DMS 273 (cell line): ENCODE data around the gene RGS11.
A peak's percentile ranks its signal among the peaks of the same experiment; 100 is the strongest.
"Not testable (repeated sequence)": the region's sequence is repeated elsewhere in the genome, so short reads cannot be mapped to it uniquely, and the experiment has no call there.

Source experiments
- DNase-seq: peaks from one replicate; lab custom pipeline; 2025; ENCODE audit not compliant: unreplicated experiment; lab: John Stamatoyannopoulos, UW

RGS11 gene

DNA sequence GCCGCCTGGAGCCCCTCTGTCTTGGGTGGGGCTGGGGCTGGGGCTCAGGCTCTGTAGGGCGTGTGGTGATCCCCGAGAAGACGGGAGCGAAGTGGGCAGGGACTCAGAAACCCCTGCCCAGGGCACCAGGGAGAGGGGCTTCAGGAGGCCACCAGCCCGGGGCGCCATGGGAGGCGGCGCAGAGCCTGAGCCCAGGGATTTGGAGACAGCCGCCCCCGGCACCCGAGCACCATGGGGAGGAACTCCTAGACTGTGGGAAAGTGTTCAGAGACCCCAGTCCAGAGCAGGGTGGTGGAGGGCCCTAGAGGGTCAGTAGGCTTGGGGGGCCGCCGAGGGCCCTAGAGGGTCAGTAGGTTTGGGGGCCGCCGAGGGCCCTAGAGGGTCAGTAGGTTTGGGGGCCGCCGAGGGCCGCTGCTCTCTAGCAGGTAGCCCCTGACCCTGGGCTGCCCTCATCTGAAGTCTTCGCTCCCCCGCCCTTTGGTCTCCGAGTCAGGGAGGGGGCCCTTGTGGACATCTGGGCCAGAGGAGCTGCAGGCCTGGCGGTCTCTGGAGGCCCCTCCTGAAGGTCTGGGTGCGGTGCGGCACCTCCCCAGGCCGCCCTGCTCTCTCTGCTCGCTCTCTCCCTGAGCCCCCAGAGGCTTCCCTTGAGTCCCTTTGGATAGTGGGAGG lies 5.4 kb upstream of the RGS11 start:
- DNase-seq: no peak

DNA sequence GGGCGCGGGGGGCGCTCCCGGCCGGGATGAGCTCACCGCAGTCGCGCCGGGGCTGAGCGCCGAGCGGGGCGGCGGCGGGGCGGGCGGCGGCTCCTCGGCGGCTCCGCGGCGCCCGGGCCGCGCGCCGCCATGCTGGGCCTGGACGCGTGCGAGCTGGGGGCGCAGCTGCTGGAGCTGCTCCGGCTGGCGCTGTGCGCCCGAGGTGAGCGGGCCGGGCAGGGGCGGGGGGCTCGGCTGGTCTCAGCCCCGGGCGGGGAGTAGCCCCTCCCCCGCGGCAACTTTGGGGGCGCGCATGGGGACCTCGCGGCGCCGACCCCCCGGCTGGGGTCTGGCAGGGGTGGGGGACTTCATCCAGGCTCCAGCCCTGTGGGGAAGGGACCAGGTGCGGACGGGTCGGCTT lies 4.8 kb upstream of the RGS11 start, which contains the start of gene ARHGDIG:
ARHGDIG (plus strand) TSS at position 40 of the 400 bp plus-strand sequence; CDS start at position 130, 90 bp downstream.
- DNase-seq: peak; percentile 67

DNA sequence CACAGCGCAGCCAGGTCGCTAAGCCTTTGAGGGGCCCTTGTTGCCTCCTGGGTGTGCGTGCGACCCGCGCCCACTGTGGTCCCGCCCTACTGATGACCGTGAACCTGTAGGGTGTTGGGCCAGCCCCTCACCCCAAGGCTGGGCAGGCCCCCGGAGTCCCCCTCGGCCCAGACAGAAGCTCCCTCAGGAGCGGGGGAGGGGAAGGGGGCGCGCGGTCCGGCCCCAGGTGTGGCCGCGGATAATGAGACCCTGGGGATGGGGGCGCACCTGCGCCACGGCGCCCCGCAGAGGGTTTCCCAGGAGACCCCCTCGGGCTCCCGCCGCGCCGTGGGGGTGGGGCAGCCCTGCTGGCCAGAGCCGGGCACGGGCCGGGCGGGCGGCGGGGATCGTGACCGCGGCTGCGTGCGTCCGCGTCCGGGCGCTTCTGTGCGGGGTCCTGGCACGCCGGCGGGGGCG lies 4.3 kb upstream of the RGS11 start:
- DNase-seq: no peak

DNA sequence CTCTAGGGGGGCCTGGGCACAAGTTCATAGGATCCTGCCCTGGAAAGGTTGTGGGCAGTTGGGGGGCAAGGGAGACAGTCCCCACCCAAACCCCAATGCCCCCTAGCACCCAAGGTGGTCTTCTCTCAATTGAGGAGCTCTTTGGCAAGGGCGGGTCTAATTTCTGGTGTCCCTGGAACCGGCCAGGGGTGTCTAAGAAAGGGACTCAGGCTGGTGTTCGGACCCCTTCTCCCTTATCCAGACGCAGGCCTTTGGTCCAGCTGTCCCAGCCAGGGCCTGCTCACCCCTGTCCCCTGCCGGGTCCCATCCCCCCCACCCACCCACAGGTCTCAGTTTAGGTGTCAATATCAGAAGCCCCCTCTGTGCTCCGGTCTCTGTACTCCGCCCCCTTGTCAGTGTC lies 3.8 kb upstream of the RGS11 start:
- no peak for DNase-seq

DNA sequence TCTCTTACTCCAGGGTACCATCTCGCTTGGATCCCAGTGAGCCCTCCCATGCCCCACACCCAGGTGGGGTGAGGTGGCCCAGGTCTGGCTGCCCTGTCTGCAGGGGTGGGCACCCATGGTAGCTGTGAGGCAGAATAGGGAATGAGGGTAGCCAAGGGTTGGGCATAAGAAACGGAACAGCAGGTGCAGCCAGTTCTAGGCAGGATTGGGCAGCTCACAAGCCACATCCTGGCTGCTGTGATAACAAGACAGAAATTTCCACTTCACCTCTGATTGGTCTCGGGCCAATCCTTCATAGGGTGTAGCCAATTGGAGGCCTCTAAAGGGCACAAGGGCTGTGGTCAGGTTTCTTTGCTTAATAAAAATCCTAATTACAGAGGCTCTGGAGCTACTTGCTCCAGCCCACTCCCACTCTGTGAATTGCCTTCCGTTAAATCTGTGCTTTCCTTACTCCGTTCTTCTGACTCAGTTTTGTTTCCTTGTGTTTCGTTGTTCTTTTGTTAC lies 3.2 kb upstream of the RGS11 start:
- DNase-seq: peak; percentile 93

DNA sequence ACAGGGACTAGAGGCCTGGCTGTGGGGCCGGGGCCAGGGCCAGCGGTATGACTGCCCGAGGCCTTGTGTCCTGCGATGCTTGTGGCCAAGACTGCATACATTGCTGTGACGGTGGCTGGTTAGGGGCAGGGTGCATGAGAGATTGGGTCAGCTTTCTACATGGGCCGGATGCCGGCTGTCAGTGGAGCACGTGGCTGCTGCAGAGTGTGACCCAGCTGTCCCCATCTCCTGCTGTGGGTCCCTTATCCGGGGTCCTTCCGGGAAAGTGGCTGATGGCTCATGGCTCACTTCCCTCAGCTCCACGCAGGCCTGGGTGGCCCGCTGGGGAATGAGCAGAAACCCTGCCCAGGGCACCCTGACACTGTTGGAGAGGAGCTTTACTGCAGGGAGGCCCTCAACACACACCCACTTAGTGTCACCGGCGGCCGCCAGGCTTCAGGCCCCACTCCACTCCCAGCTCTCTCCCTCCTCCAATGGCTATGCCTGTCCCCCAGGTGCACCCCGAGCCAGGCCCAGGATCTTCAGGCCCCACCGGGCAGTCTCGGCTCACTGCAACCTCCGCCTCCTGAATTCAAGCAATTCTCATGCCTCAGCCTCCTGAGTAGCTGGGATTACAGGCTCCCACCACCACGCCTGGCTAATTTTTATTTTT lies 808 bp upstream of the RGS11 start:
- DNase-seq: no peak

DNA sequence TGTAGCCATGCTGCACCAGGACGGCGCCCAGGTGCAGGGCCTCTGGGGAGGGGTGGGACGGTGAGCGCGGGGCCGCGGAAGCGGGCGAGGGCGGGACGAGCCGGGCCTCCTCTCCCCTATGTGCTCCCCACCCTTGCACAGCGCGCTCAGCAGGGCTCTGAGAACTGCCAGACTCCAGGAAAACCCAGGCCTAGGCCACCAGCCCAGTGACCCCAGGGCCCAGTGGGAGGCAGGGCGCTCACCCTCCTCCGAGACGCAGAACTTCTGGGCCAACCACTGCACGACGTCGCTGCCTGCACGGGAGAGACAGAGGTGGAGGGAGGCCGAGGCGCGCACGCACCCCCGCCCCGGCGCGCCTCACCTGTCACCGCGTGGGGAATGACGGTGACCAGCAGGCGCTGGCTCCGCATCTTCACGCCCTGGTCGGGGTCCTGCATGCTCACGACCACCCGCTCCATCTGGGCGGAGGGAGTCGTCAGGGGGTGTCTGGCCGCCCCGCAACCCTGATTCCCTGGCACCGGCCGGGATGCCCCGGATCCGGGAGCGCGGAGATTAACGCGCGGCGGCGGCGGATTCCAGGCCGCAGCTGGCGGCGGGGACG lies 603 bp downstream of the RGS11 start:
- DNase-seq: peak; percentile 56

DNA sequence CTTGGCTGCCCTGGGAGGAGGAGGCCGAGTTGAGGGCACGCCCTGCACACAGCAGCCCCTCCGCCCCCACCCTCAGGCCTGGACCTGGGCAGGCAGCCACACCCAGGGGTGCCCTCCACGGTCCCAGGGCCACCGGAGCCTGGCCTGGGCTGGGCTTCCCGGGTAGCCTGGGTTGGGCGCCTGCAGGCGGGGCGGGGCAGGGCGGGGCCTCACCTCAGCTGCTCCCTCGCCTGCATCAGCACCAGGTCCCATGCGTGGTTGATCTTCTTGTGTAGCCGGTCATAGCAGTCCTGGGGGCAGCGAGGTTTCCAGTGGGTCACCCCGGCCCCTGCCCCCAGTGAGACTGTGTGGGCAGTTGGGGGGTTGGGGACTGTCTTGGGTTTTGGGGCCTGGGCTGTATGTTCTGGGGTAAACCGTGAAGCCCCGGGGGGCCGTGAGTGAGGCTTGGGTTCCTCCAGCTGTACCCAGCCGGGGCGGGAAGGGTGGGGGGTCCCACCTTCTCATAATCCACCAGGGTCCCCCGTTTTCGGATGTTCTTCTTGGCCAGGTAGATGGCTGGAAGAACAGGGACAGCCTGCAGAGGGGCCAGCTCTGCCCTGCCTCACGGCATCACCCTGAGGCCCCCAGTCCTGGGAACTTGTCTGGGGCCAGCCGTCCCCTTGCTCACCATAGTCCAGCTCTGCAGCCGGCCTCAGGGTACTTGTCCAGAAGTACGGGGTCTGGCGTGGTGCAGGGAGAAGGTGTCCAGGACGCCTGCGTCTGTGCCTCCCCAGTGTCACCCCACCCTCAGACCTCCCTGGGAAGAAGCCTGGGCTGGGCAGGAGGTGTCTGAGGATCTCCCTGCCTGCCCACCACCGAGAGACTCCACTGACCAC lies 2.0 kb downstream of the RGS11 start:
- no peak for DNase-seq

DNA sequence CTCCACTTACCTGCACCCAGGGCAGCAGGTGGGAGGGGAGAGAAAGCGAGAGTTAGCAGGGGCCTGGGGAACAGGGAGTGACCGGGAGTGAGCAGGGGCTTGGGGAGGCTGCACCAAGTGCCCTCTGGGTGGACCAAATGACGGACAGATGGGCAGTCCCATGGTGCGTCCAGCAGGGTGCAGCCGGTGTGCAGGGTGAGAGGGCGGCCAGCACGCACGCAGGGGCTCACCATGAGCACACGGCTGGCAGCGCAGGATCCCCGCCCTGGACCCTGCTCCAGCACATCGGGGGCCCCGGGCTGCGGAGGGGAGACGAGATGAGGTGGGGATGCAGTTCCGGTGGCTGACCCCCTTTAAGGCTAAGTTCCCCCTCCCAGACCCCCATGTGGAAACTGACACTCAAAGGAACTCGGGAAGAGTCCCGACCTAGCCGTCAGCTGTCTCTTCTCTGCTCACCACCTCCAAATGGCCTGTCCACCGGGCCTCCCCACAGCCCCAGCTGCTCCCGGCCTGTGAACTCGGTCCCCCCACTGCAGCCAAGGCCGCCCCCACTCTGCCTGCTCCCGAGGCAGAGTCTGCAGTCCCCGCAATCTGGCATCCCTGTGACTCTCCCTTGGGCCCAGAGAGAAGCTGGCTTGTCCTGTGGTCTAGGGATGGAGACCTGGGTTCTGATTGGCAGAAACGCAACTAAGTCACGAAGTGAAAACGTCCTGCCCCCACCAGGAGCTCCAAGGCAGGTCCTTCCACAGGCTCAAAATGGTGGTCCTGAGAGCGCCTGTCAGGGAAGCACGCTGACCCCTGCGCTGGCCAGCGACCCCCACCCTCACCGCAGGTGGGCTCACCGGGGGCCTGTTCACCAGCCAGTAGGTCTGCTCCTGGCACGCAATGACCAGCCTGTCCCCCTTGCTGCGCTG lies 2.9 kb downstream of the RGS11 start:
- no peak for DNase-seq

DNA sequence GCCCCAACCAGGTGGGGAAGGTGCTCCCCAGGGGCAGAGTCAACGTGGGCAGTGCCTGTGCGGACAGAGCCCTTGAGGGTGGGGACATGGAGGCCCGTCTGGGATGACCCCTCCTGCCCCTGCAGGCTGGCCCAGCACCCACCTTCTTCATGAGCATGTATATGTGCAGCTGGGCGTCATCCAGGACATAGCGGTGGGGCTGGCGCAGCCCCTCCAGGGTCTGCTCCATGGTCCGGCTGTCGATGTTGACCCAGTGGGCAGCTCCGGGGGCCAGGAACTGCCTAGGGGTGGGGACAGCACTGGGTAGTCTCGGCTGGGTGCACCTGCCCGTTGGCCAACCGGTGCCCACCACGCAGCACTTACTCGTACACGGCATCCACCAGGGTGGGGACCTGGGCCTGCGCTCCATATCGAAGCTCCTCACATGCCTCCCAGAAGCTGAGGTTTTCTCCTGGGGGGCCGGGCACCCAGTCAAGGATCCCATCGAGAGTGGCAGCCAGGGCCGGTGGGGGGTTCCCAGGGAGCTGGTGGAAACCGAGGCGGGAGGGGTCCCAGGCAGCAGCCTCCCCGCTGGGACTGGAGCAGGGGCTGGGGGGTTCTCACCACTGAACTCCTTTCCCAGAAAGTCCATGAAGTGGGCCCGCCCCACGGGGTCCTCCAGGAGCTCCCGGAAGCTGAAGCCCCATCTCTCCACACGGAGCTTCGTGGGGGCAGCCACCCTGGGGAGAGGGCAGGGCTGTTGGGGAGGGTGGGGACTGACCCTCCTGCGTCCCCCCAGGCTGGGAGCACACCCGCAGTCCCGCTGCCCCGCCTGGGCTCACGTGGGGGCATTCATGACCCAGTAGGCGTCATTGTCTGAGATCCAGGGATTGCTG lies 5.1 kb downstream of the RGS11 start:
- DNase-seq: no peak

DNA sequence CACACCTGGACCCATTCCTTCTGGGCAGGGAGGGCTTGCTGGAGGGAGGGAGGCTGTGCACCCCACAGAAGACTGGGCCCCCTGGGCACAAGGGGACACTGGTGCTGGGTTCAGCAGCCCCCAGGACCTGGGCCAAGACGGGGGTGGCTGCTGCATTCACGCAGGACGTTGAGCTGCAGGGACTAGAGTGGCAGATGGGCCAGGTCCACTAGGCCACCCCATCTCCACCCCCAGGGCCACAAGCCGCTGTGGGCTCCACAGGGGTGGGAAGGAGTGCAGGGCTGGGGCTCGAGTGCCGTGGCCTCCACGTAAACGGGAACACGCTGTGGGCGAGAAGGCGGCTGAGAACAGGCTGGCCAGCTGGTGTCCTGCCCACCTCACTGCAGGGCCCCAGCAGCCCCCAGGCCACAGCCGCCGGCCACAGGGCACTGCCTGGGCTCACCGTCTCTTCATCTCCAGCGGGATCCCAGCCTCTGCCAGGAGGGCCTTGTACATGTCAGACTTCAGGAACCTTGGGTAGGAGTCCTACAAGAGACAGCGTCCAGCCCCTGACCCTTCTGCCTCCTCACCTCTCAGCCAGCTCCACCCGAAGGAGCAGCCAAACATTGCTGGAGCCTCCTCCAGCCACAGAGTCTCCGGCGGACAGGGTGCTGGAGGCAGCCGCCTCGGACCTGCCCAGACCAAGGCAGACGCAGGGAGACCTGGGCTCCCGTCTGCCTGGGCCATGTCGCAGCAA lies 6.5 kb downstream of the RGS11 start:
- DNase-seq: no peak

DNA sequence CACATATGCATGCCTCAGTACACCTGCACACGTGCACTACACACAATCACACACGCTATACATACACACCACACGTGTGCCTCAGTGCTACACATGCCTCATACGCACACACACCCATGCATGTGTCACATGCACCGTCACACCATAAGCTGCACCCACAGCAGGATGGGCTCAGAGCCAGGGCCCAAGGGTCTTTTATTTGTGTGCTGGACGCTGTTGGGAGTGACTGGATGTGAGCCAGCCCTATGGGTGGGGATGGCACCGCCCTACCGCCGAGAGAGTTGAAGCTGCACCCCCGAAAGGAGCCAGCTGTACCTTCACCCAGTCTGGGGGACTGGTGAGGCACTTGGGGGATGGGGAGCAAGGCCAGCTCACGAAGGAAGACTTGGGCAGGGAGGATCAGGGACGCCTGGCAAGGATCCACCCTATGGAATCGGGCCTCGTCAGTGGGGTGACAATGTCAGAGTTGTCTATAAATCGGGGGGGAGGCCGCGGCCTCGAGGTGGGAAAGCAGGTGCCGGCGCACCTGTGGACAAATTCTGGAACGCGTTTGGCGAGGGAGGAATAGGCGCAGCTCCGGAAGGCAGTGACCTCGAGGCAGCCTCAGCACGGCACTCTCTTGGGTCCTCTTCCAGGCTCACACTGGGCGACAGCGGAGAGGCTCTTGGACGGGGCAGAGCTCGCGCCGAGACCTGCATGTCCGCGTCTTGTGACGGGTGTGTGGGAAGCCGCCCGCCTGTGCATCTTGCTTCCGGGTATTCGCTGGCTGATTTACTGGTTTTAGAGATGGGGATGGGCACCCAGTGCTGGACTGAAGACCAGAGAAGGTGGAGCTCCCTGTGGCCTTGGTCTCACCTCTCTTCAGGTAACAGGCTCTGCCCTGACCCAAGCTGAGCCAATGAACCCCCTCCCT lies 7.3 kb downstream of the RGS11 start:
- no peak for DNase-seq

DNA sequence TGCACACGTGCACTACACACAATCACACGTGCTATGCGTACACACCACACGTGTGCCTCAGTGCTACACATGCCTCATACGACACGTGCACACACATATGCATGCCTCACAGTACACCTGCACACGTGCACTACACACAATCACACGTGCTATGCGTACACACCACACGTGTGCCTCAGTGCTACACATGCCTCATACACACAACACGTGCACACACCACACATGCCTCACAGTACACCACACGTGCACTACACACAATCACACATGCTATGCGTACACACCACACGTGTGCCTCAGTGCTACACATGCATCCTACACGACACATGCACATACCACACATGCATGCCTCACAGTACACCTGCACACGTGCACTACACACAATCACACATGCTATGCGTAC lies 8.2 kb downstream of the RGS11 start:
- DNase-seq: not testable (repeated sequence)

DNA sequence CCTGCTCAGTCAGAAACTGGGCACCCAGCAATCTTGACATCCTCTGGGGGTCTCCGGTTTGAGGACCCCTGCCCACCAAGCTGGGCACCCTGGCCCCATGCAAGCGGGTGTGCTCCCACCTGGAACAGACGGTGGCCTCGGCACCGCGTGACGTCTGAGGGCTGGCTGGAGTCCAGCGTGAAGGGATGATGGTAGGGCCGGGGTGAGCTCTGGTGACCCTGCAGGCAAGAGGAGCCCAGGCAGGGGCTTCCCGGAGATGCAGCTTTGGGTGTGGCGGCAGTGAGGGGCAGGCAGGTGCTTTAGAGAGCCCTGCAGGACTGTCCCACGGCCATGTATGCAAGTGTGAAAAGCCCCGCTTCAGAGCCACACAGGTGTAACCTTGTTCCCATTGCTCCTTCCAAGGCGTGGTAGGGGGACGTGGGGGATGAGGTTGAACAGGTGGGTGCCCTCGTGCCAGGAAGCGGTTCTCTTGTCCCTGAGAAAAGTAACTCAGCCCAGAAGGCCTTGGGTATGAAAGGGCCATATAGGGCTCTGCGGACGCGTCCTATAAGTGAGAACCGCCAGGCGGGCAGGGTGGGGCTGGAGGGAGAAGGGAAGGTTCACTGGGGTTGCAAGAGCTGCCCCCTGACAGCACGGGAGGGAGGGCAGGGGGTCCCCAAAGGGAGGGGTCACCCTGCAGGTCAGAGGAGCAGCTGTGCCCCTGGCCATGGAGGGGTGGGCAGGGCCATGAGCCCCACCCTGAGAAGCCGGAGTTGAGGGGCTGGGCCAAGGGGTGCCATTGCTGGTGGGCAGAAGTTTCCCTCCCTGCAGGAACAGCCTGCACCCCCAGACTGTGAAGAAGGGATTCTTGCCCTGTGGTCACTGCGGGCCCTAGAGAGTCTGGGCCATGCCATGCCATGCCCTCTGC lies 9.2 kb downstream of the RGS11 start:
- DNase-seq: no peak

DNA sequence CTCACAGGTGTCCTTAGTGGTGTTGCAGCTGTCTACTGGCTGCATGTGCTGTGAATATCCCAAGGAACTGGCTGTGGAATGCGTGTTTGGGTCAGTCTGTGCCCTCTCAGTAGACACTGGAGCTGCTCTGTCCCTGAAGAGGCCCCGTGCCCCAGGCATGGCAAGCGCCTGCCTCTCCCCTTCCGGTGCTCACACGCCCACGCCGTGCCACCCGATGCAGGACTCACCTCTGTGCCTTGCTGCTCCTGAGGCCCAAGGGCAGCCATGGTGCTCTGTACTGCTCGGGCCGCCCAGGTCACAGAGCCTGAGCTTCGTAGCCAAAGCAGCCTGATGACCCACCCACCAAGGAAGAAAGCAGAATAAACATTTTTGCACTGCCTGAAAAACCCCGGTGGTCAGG lies 10.0 kb downstream of the RGS11 start:
- no peak for DNase-seq

DNA sequence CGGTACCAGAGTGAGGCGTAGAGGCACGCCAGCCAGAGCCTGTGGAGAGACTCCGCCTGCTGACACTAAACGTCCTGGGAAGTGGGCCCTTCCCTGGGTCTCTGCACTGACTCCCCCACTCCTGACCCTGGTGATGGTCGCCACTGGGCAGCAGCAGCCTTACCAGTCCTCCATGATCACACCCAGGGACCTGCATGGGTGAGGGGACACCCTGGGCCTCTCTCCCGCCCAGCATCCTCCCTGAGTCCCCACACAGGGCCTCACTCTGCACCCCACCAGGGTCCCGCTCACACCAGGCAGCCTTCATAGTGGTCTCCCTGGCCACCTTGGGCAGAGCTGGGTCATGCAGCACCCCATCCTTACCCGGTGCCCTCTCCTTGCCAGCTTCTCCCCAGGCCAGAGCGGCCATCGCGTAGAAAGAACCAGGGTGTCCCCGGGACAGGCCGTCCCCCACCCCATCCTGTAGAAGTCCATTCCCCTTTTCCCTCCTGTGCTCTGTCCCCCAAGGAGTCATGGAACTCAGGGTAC lies 10.7 kb downstream of the RGS11 start:
- no peak for DNase-seq
